Adrenal gland (tissue), 5 donors: ENCODE measurements around the gene MAGI1.

Source experiments
- POLR2A ChIP-seq, 2 donors: fragments of 450-650 bp; IDR thresholded peaks; one replicate each; pipeline ENCODE4 v1.6.1; 2017; ENCODE audit warnings: antibody characterized with exemption in 2 of 2, mild to moderate bottlenecking in 2 of 2, moderate library complexity in 1 of 2
- TF ChIP-seq, protein P1 (sequence below), 6 experiments: fragments of 450-650 bp in 4 of 6; fragments of 200-600 bp in 2 of 6; sonication (generic) in 1 of 6; IDR thresholded peaks; 1 replicate in 5 of 6; 2 replicates in 1 of 6; pipeline versions ENCODE4 v1.5.1 to v1.8.0; 2016 to 2021; ENCODE audit warnings: antibody characterized with exemption in 6 of 6, mild to moderate bottlenecking in 2 of 6, moderate library complexity in 1 of 6
- donor health status: DM: no; HTN: no; CAD: no.

DNA sequence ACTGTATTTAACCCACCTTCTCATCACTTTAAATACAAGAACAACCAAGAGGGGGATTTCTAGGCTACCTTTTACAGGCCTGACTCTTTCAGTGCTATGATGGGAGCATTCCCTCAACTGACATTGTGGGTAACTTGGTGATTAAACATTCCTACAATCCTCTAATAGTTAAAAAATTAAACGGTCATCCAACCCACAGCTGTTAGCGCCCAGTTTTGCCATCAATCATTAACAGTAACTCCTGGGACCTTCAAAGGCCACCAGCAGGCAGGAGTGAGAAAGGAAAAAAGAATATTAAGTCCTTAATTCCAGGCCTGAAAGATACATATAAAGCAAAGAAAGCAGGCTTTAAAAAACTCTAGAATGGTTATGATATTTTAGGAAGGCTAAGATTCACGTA lies 512.1 kb downstream of the MAGI1 start:
- TF ChIP-seq, protein P1, sequence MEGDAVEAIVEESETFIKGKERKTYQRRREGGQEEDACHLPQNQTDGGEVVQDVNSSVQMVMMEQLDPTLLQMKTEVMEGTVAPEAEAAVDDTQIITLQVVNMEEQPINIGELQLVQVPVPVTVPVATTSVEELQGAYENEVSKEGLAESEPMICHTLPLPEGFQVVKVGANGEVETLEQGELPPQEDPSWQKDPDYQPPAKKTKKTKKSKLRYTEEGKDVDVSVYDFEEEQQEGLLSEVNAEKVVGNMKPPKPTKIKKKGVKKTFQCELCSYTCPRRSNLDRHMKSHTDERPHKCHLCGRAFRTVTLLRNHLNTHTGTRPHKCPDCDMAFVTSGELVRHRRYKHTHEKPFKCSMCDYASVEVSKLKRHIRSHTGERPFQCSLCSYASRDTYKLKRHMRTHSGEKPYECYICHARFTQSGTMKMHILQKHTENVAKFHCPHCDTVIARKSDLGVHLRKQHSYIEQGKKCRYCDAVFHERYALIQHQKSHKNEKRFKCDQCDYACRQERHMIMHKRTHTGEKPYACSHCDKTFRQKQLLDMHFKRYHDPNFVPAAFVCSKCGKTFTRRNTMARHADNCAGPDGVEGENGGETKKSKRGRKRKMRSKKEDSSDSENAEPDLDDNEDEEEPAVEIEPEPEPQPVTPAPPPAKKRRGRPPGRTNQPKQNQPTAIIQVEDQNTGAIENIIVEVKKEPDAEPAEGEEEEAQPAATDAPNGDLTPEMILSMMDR (IDR thresholded peaks at IDR 0.05), result no peak
- no peak for TF ChIP-seq POLR2A (IDR thresholded peaks at IDR 0.05)
